Hematopoietic multipotent progenitor cell treated with erythropoietin and hydrocortisone succinate and interleukin-3 and kit ligand, for 17 days (in vitro differentiated cells): ENCODE data around the gene OBI1.

Experiments
- DNase-seq: peaks from one replicate; pipeline ENCODE4 v3.0.0-alpha.2; 2015; ENCODE audit warnings: low spot score

OBI1 gene

GRCh38 chr13:78602561-78603239, 56.3 kb downstream of the OBI1 start:
- DNase-seq, result no peak

DNA sequence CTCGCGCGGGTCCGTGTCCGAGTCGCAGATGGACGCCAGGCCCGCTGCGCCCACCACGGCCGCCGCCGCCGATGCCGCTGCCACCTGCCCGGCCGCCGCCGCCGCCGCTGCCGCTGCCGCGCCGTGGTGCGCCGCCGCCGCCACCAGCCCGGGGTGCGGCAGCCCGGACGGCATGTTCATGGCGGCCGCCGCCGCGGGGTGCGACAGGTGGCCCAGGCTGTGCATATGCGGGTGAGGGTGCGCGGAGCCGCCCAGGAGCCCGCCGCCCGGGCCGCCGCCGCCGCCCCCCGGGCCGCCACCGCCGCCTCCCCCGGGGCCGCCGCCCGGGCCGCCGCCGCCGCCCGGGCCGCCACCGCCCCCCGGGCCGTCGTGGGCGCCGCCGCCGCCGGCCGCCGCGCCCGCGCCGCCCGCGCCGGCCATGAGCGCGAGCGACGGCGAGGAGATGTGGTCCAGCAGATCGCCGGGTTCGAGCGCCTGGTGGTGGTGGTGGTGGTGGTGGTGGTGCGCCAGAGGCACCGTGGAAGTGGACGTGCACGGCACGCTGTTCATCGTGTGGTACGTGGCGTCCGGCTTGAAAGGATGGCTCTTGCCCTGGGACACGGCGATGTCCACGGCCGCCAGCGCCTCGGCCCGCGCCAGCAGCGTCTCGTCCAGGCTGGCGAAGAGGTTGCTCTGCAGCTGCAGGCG, 56.9 kb downstream of the OBI1 start:
- DNase-seq, result no peak

- DNase-seq, result no peak
Observed at GRCh38 chr13:78601124-78601873, 57.7 kb downstream of the OBI1 start.

- DNase-seq, result no peak
Observed at GRCh38 chr13:78600280-78600883, 58.6 kb downstream of the OBI1 start.

DNA sequence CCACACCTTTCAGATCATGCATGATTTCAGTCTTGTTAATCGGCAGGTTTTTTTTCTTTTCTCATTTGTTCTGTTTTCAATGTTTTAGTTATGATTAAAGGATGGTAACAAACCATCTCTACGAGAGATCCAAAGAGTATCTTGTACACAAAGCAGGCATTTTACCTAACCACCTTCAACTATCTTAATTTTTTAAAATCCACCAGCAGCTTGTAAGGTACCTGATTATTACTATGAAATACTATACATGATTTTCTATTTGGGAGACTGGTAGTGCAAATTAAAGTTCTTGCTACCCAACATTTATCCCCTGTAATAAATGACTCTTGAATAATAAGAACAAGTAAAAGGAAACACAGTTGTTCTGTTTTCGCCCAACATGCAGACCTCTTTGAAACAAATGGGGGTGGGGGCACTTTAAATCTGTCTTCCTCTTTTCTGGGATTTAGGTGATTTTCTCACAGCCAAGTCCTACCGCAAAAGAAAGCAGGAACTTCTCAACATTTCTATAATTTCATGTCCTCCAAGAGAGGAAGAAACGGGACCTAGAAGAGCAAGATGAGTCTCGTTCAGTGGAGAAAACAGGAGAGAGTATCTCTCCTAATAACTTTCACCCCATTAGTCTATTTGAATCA, 59.2 kb downstream of the OBI1 start:
- DNase-seq, result no peak

- no peak for DNase-seq
Observed at GRCh38 chr13:78598966-78599644, 59.9 kb downstream of the OBI1 start.

- no peak for DNase-seq
Observed at GRCh38 chr13:78598116-78598781, 60.7 kb downstream of the OBI1 start.

- no peak for DNase-seq
Observed at GRCh38 chr13:78597602-78597932, 61.4 kb downstream of the OBI1 start.

- DNase-seq, result no peak
Observed at GRCh38 chr13:78596736-78597601, 62.0 kb downstream of the OBI1 start.

DNA sequence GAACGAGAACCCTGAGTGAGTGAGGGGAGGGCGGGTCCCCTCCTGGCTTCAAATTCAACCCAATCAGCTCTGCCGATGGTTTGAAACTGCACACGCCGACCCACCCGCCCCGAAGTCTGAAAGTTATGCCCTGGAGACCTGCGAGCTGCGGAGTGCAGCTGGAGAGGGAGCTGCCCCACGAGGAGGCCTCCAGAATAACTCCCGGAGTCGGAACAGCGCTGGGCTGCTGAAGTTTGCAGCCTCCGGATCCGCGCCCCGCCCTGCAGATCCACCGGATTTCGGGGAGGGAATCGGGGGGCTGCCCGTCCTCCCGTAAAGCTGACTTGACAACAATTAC, 62.6 kb downstream of the OBI1 start:
- DNase-seq, result no peak

DNA sequence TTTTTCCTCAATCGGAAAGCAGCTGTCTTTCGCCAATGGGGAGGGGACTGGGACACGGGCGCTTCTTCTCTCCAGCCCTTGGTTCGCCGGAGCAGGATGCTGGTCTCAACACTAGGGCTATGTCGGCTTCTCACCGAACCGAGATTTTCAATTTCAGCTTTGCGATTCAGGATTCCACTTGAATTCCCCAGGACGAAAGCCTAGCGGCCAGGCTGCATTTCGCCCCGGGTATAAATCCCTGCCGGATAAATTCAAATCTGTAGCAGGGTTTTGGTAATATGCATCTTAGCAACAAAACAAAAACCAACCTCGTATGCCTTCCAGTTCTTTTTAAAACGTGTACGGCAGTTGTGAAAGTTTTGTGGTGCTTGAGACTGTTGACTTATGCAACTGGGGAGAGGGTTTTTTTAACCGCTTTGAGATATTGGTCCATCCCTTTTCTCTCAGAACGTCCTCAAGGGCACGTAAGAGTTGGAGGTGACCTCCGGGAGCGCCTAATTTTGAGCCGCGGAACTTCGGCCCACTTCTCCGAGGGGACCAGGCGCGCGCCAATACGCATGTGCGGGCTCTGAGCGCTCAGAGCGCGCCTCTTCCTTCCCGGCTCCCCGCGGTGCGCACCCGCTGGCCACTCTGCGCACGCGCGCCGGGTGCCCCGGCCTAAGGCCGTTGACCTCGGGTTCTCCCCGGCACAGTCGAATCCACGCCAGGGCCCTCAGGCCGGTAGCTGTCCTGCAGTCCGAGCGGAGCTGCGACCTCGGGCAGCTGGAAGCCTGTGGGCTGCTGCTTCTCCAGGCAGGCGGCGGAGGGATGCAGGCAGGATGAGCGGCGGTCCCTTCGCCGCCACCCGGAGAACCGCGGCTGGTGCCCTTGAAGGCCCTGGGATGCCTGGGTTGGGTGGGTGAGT, 63.2 kb downstream of the OBI1 start:
- DNase-seq, result no peak

- DNase-seq, result no peak
Observed at GRCh38 chr13:78594456-78594975, 64.4 kb downstream of the OBI1 start.

DNA sequence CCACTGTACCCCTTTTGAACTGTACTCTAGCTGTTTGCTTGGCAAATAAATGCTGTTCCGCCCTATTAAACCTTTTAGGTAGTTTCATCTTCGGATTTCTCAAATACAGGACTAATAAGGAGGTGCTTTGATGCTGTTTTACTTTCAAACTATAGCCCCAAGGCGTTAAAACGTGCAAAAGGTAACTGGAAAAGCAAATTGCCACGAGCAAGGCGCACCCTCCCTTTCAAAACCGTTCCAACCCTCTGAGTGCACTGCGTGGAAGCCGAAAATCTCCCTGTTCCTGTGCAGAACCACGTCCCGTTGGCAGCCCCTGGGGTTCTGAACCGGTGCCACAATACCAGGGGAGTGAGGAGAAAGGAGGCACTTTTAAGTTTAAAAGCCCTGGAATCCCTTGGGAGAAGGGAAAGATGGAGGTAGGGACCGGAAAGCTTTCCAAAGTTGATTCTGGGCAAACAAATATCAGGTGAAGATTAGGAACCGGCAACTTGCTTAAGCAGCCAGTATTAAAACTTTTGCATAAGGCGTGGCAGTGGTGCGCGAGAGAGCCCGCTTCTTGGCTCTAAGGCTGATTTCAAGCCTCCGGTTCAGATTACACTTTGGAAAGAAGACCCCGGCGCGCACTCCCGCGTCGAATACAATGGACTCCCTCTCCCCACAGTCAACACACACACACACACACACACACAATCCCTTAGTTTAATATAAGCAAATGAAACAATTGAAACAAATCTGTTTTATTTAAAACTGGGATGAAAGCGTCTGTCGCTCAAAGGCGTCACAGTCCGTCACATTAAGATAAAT, 65.1 kb downstream of the OBI1 start:
- no peak for DNase-seq

GRCh38 chr13:78593129-78593528, 65.8 kb downstream of the OBI1 start:
- no peak for DNase-seq

DNA sequence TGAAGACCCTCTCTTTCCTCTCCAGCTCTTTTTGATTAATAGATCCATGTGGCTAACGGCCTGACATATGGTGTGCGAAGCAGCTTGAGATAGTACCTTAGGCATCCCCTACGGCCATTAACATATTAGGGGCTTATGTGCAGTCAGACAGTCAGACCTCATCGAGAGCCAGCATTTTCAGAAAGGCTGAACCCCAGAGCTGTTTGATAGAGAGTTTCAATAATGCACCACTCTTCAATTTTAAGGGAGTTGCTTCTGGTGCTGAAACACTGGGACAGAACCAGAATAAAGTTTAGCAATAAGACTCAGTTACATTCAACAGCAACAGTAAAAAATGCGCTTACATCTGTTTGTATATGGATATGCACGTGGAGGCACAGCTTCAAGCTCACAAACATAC, 66.4 kb downstream of the OBI1 start:
- no peak for DNase-seq

GRCh38 chr13:78589206-78589605, 69.7 kb downstream of the OBI1 start:
- DNase-seq, result no peak

DNA sequence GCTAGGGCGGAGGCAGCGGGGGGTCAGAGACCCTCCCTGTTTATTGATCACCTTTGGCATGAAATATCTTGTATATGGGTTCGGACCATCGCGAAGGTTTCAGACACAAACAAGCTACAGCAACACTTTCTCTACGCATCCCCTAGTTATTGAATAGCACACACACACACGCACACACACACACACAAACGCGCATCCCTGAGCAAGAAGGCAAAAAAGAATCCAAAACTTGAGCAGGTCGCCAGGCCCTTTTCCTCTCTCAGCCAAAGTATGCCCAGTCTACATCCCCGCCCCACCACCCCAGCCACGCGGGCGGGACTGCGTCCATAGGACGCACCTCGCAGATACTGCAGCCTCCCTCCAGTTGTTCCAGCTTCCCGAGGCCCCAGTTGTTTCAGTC, 71.6 kb downstream of the OBI1 start:
- no peak for DNase-seq

GRCh38 chr13:78586706-78587105, 72.2 kb downstream of the OBI1 start:
- no peak for DNase-seq
